Glomerular endothelial cell (primary cell): ENCODE results near the gene RIN1. TPM values are rescaled to one million over a fixed set of nuclear protein-coding genes. Genes with fewer than 3 reads are reported as not detected.

Source experiments
- DNase-seq: peaks from one replicate; pipeline ENCODE4 v3.0.0-alpha.2; 2011; ENCODE audit warnings: low read depth, low spot score; ENCODE audit errors: extremely low read depth
- total RNA-seq: library from RNA; depleted of rRNA; stranded (reverse); fragments of >200 nt; gene quantifications from 2 replicates; pipeline ENCODE4 v1.2.3, GENCODE V29; 2015

RIN1 gene
- total RNA-seq, 1 donor from 2014 or later: 17.2 TPM

- no peak for DNase-seq
Observed at GRCh38 chr11:66337103-66337899, 1.1 kb upstream of the RIN1 start.

DNA sequence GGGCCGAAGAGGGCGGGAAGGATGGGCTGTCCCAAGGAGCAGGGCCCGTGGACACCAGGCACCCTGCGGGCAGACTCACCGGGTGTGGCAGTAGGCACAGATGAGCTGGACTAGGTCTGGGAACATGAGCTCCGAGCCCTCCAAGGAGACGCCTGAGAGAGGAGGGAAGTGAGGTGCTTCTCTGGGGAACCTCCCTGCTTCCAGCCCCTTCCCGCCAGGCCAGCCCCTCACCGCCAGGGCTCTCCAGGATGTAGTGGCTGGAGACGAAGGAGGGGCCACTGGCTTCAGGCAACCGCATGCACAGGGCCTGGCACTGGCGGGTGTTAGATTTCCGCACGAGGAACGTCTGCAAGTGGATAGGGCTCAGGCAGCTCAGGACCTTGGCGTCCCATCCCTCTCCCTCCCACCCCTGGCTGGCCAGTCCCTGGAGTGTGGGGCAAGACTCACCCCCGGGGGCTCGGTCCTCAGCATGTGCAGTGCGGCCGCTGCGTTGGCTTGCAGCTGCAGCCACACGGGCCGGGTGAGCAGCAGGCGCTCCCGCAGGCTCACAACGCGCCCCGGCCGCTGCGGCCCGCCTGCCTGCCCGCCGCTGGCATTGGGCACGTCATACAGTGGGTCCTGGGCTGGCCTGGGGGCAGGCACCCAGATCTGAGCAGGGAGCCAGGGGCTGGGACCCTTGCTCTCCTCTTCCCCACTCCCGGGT is 552 bp downstream of the RIN1 start:
- no peak for DNase-seq

- DNase-seq: no peak
Observed at GRCh38 chr11:66334605-66335442, 1.4 kb downstream of the RIN1 start.

DNA sequence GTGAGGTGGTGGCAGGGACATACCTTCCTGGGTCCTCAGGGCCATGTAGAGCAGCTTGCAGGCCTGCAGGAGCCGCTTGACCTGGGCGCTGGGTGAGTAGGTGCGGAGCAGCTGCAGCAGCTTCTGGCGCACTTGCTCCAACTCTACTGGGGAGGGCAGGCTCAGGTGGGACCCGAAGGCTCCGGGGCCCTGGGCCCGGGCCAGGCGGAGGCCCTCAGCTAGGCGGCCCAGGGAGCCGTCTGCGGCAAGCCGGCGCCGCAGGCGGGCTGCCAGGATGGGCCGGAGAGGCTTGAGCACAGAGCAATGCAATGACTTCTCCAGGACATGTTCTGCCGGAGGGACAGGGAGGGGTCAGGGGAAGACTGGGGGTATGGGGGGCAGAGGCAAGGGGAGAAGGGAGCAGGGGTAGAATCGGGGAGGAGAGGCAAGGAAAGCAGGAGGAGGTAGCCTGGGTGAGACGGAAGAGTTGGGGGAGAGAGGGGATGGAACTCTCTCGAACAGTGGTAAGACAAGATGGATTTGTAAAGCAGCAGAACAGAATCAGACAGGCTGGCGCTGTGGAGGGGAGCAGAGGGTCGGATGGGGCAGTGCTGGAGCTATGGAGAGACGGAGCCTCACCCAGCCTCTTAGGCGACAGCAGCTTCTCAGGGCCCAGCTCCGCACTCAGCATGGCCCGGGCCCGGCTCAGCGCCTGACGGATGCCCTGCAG is 2.2 kb downstream of the RIN1 start:
- no peak for DNase-seq

GRCh38 chr11:66333220-66333877 is 2.9 kb downstream of the RIN1 start:
- DNase-seq: no peak

GRCh38 chr11:66332371-66333219 is 3.6 kb downstream of the RIN1 start:
- no peak for DNase-seq

DNA sequence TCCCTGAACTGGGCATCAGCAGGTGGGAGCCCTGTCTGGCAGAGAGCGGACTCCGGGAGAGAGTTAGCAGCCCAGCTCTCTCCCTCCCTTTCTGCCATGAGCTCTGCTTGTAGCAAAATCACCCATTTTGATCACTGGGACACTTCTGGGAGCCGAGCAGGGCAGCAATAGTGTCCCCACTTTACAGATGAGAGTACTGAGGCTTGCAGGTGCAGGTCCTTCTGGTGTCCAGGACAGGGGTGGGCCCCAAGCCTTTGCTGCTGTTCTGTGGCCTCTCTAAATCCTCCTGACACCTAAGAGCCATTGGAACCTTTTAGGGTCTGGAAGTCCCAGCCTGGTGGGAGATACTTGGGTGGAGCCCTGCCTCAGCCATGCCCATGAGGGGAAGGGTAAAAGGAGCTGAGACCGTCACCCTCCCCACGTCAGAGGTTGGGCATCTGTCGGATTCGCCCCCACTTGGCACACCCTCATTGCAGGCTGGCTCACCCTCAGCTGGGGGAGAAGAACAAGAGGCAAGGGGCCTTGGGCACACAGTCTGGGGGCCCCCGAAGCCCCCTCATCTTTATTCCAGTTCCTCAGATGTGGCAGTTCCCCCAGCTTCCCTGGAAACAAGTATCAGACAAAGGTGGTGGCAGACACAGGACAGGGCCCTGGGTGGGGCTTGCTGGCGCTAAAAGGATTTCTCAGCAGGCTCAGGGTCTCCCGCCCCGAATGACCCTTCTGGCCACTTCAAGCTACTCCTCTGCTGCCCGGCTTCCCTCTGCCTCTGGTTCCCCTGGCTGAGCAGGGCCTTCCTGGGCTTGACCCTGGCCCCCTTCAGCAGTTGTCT is 4.5 kb downstream of the RIN1 start:
- DNase-seq: no peak

GRCh38 chr11:66330931-66331330 is 5.3 kb downstream of the RIN1 start:
- DNase-seq: no peak

- no peak for DNase-seq
Observed at GRCh38 chr11:66329165-66329673, 7.0 kb downstream of the RIN1 start.

GRCh38 chr11:66328302-66329144 is 7.7 kb downstream of the RIN1 start:
- DNase-seq: no peak

DNA sequence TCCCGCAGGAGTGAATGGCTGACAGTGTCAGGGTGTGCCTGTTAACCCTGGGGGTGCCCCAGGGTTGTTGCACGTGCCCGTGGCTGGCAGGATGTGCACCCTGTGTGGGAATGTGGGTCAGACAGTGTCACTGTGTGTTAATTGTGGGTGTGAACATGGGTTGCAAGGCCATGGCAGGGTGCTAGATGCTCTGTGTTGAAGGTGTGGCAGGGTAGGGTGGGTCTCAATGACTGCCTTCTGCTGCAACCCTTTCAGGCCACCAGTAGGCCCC is 8.3 kb downstream of the RIN1 start:
- no peak for DNase-seq

GRCh38 chr11:66327171-66328030 is 8.8 kb downstream of the RIN1 start:
- no peak for DNase-seq

DNA sequence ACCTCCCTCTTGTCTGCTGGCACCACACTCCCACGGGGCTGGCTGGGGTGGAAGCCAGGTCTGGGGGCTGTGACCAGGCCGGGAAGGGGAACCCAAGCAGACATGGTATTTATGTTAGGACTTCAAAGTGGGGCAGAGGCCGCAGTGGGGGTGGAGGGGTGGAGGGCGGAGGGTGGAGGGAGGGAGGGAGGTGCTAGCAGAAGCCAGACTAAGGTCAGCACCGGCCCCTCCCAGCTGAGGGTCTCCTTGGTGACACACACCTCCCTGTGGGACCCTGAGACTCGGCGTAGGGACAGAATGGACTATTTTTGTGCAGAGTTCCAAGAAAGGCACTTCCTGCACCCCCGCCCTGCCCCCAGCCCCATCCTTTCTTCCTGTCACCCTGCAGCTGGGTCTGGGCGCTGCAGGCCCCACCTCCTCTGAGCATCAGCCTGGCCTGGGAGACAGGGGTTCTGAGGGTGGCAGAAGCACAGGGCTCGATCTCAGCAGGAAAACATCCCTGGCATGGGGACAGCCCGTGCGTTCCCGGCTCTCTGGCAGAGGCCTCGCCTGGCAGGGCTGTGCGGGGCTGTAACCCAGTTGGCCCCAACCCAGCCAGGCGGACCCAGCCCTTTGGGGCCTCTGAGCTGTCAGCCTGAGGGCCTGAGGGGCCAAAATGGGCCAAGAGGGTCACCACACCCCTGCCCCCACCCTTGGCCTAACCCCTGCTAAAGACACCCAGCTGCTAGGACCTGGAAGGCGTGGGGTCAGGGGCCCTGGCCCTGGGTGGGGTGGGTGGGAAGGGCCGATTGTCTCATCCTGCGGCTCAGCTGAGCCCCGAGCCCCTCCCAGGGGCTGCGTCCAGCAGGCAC is 9.7 kb downstream of the RIN1 start:
- no peak for DNase-seq

GRCh38 chr11:66325263-66325671 is 11.0 kb downstream of the RIN1 start:
- no peak for DNase-seq

DNA sequence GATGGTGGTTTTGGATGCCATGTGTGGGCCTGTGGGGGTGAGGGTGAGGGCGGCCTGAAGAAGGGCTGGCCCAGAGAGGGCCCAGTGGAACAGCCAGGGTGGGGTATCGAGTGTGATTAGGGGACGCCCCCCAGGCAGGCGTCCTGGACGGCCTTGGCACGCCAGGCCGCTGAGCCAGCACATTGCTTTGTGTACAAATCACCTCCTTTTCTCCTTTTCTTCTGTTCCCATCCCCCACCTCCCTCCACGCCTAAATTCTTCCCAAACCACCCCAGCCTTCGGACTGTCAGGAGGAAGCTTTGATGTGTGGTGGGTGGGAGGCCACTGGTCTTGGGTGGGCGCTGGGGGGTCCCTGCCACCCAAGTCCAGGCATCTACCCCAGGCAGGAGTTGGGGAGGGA is 11.6 kb downstream of the RIN1 start:
- DNase-seq: no peak

- DNase-seq: no peak
Observed at GRCh38 chr11:66323684-66324083, 12.6 kb downstream of the RIN1 start.
